ENCODE data around the gene SMCHD1. TPM values are rescaled to one million over a fixed set of nuclear protein-coding genes. Genes with fewer than 3 reads are reported as not detected.
"Not testable (repeated sequence)": the region's sequence is repeated elsewhere in the genome, so short reads cannot be mapped to it uniquely, and the experiment has no call there.

SMCHD1 gene
- total and polyA plus RNA-seq, 7 donors: 6.2 to 23.0 (median 20.3) TPM

- Histone ChIP-seq H3K36me3 (ENCODE audit: insufficient read depth in 1 of 2, low read depth in 1 of 2) (no peaks in the 10 kb centered on the region), H3K9me3 (no peaks in the 10 kb centered on the region), H3K4me1 (no peaks in the 10 kb centered on the region), H3K27ac (no peak overlapping the region), H3K4me3 (no peak overlapping the region), H3K27me3 (ENCODE audit: insufficient read depth in 3 of 3, low read length in 2 of 3) (no peaks in the 10 kb centered on the region)
- TF ChIP-seq CTCF (IDR thresholded peaks at IDR 0.05): no peak
- DNase-seq: no peak
- WGBS, 3 donors: 95 to 100% (median 95%) methylated on average over 2 of the region's 2 CpGs
- intact Hi-C loops (cut with DNase I): no loop called here
- no peak for ATAC-seq
Observed at GRCh38 chr18:2823966-2824365, 168.4 kb downstream of the SMCHD1 start.

DNA sequence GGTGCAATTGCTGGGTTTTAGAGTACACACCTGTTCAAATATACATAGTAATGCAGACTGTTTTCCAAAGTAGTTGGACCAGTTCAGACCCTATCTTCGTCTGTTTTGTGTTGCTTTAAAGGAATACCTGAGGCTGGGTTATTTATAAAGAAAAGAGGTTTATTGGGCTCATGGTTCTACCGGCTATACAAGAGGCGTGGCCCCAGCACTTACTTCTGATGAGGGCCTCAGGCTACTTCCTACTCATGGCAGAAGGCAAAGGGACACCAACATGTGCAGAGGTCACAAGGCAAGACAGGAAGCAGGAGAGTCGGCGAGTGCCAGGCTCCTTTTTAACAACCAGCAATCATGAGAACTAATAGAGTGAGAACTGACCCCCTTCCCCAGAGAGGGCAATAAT, 169.3 kb downstream of the SMCHD1 start:
- Histone ChIP-seq H3K27ac (no peak overlapping the region), H3K4me1 (no peaks in the 10 kb centered on the region), H3K36me3 (ENCODE audit: insufficient read depth in 1 of 2, low read depth in 1 of 2) (no peaks in the 10 kb centered on the region), H3K4me3 (no peak overlapping the region), H3K9me3 (no peaks in the 10 kb centered on the region), H3K27me3 (ENCODE audit: insufficient read depth in 3 of 3, low read length in 2 of 3) (peaks cover 0 to 2% (median 0%) of the 10 kb centered on the region in 3 donors)
- no peak for DNase-seq
- intact Hi-C loops (cut with DNase I): no loop called here
- no peak for TF ChIP-seq CTCF (IDR thresholded peaks at IDR 0.05)
- no peak for ATAC-seq
- WGBS, 3 donors: 73 to 78% (median 75%) methylated on average over 5 of the region's 5 CpGs

- H3K36me3 ChIP-seq (ENCODE audit: insufficient read depth in 1 of 2, low read depth in 1 of 2): no peaks in the 10 kb centered on the region
- H3K4me1 ChIP-seq: no peaks in the 10 kb centered on the region
- peaks cover 0 to 2% (median 0%) of the 10 kb centered on the region in 3 donors for H3K27me3 ChIP-seq (ENCODE audit: insufficient read depth in 3 of 3, low read length in 2 of 3)
- no peak for TF ChIP-seq CTCF (IDR thresholded peaks at IDR 0.05)
- no peak for ATAC-seq
- DNase-seq: no peak
- H3K9me3 ChIP-seq: no peaks in the 10 kb centered on the region
- H3K27ac ChIP-seq: no peak overlapping the region
- 67 to 75% (median 67%) methylated on average over 3 of the region's 3 CpGs for WGBS, 3 donors
- no peak overlapping the region for H3K4me3 ChIP-seq
- intact Hi-C loops (cut with DNase I): no loop called here
Observed at GRCh38 chr18:2825613-2826175, 170.2 kb downstream of the SMCHD1 start.

DNA sequence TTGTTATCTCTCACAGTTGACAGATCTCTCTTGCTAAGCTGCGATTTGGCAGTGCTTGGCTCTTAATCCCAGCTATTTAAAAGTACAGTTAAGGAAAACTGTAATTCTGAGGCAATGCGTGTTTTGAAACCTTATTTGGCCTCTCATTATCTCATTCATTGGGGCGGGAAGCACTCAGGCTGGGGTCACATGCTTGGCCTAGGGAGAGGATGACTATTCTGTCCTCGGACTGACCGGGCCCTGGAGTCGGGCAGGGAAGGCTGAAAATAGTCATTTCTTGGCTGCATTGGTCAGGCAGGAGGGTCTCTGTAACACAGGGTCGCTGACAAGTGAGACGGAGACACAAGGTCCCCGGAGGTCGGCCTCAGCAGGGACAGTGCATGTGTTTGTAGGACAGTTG, 171.1 kb downstream of the SMCHD1 start:
- H3K27me3 ChIP-seq (ENCODE audit: insufficient read depth in 3 of 3, low read length in 2 of 3): peaks cover 0 to 2% (median 2%) of the 10 kb centered on the region in 3 donors
- H3K36me3 ChIP-seq (ENCODE audit: insufficient read depth in 1 of 2, low read depth in 1 of 2): no peaks in the 10 kb centered on the region
- no peak for TF ChIP-seq CTCF (IDR thresholded peaks at IDR 0.05)
- 59 to 65% (median 61%) methylated on average over 10 of the region's 10 CpGs for WGBS, 3 donors
- DNase-seq (peak; percentile 41 to 65), ATAC-seq (peak in 1 of 4 donors; percentile 37)
- no peak overlapping the region for H3K27ac ChIP-seq
- H3K4me3 ChIP-seq: no peak overlapping the region
- intact Hi-C loops (cut with DNase I): no loop called here
- H3K9me3 ChIP-seq: no peaks in the 10 kb centered on the region
- no peaks in the 10 kb centered on the region for H3K4me1 ChIP-seq

DNA sequence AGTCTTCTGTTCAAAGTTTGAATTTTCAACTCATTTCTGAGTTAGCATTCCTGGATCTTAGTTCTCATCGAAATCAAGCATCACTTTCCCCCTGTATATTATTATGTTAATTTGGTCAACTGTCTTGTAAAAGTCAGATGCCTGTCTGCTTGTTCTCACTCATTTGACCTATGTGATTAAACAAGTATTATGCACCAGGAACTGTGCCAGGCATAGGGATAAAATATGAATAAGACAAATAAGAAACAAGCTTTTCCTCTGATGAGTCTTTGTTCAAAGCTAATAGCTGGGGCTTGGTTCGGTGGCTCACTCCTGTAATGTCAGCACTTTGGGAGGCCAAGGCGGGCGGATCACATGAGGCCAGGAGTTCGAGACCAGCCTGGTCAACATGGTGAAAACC, 171.5 kb downstream of the SMCHD1 start:
- Histone ChIP-seq H3K36me3 (ENCODE audit: insufficient read depth in 1 of 2, low read depth in 1 of 2) (no peaks in the 10 kb centered on the region), H3K9me3 (no peaks in the 10 kb centered on the region), H3K4me1 (no peaks in the 10 kb centered on the region), H3K27me3 (ENCODE audit: insufficient read depth in 3 of 3, low read length in 2 of 3) (peaks cover 0 to 2% (median 2%) of the 10 kb centered on the region in 3 donors), H3K27ac (no peak overlapping the region), H3K4me3 (no peak overlapping the region)
- no peak for ATAC-seq
- no peak for DNase-seq
- intact Hi-C loops (cut with DNase I): no loop called here
- WGBS, 3 donors: 83 to 90% (median 85%) methylated on average over 5 of the region's 5 CpGs
- TF ChIP-seq CTCF (IDR thresholded peaks at IDR 0.05): no peak

DNA sequence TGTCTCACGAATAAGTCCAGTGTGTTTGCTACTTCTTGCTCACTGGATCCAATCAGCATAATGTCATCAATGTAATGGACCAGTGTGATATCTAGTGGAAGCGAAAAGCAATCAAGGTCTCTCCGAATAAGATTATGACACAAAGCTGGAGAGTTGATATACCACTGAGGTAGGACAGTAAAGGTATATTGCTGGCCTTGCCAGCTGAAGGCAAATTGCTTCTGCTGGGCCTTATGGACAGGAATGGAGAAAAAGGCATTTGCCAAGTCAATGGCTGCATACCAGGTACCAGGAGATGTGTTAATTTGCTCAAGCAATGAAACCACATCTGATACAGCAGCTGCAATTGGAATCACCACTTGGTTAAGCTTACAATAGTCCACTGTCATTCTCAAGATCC, 180.6 kb downstream of the SMCHD1 start:
- H3K9me3 ChIP-seq; H3K27ac ChIP-seq; DNase-seq; H3K27me3 ChIP-seq (ENCODE audit: insufficient read depth in 3 of 3, low read length in 2 of 3); H3K4me1 ChIP-seq; intact Hi-C loops (cut with DNase I); H3K4me3 ChIP-seq; H3K36me3 ChIP-seq (ENCODE audit: insufficient read depth in 1 of 2, low read depth in 1 of 2); ATAC-seq: not testable (repeated sequence)
- WGBS, 3 donors: 94 to 96% (median 95%) methylated on average over 3 of the region's 3 CpGs

DNA sequence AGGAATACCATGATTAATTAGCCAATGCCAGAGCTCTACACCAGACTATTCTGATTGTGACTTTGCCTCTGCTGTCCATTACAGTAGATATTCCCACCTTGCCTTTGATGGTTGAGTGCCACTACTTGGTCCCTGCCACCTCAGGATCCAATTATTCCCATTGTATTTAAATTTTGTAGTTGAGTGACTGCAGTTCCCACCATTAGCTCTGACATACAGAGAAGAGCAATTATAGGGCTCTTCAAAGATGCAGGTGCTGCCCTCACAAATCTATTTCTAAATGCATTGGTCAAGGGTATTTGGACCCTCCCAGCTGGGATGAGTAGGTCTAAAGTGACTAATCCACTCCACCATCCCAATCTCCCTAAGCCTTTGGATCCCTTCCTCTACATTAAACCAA, 181.8 kb downstream of the SMCHD1 start:
- intact Hi-C loops (cut with DNase I); ATAC-seq; H3K4me3 ChIP-seq; DNase-seq; H3K4me1 ChIP-seq; H3K36me3 ChIP-seq (ENCODE audit: insufficient read depth in 1 of 2, low read depth in 1 of 2); H3K9me3 ChIP-seq; H3K27me3 ChIP-seq (ENCODE audit: insufficient read depth in 3 of 3, low read length in 2 of 3); H3K27ac ChIP-seq: not testable (repeated sequence)

All from psoas muscle (tissue), 8 donors.